ENCODE data around the gene SPINT2.

Gene SPINT2

DNA sequence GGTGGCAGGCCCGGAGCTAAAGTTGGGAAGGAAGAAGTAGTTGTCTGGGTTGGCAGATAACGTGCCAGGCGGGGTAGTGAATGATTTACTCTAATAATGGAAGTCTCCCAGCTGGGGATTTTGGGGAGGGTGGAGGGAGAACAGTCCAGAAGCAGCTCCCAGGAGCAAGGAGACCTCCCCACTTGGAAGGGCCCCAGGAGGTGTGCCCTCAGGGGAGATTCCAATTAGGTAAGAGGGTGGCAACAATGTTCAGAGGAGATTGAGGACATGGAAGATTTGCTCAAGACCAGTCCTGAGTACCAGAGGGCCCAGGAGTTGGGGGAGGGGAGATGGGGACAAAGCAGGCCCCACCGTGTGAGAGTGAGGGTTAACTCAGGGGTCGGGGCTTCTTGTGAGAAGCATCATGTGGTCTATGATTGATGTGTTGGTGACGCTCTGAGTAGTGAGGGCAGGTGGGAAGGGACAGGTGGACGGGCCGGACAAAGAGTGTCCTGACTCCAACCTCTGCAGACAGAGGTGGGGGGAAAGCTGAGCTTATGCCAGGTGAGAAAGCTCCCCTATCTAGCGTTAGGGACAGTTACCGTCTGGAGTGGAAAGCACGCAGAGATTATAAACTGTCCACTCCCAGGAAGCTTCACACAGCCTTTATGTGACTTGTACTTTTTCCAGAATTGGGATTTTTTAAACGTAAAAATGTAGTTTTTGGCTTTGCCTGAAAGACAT is 3.5 kb downstream of the SPINT2 start:
- DNase-seq (ENCODE audit: low read depth) = no peak

- DNase-seq (ENCODE audit: low read depth) = no peak
These were observed 4.2 kb downstream of the SPINT2 start for GRCh38 chr19:38268539-38268938.

DNA sequence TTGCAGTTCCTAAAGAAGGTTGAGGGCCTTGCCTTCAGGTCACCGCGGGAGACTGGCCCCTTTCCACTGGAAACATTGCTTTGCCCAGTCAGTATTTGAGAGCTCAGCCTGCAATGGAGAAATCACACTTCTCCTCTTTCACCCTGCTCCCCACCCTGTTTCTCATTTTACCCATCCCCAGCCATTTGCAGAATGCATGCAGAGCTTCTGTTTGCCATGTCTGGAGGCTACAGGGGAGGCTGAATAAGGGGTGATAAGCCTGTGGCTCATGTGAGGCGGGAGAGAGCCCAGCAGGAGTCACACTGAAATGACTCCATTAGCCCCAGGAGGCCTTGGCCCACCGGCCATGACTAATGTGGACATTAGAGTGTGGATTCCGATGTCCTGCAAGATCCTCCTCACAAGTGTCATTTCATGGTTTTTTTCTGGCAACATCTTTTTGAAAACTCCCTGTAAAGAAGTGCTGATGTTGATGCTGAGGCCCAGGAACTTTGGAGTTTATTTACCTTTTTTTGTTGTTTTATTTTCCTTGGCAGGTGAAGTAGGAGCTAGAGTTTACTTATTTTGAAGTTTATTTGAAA is 6.3 kb downstream of the SPINT2 start:
- DNase-seq (ENCODE audit: low read depth) = no peak

GRCh38 chr19:38273499-38273898 is 9.1 kb downstream of the SPINT2 start:
- DNase-seq (ENCODE audit: low read depth) = no peak

- DNase-seq (ENCODE audit: low read depth) = no peak
These were observed 10.4 kb downstream of the SPINT2 start for GRCh38 chr19:38274739-38275138.

DNA sequence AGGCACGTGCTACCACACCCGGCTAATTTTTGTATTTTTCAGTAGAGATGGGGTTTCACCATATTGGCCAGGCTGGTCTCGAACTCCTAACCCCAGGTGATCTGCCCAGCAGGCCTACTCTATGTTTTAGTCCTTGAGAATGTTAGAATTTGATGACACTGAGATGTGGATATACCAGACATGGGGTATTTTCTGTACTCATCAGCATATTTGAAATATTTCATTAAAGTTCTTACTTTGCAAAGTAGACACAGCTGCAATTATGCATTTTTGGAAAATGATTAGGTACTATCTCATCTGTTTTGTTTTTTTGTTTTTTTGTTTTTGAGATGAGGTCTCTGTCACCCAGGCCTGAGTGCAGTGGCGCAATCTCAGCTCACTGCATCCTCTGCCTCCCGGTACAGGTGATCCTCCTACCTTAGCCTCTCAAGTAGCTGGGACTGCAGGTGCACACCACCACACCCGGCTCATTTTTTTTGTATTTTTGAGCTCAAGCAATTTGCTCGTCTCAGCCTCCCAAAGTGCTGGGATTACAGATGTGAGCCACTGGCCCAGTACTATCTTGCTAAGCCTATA is 12.7 kb downstream of the SPINT2 start:
- no peak for DNase-seq (ENCODE audit: low read depth)

DNA sequence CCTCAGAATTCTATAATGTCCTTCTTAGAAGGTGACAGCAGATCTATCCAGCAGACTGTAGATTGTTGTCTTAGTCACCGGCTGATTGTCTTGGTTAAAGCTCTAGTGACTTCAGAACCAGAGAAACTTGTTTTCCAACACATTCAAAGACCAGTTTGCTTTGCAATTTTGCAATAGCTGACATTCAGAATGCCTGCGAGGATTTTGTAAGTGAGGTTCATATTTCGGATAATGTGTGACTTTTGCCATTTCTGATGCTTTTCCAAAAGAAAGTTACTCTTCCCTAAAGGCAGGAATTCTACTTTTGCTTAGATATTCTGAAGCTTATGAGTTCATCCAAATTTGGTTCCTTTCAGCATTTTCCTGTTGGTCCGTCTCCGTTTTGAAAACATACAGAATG is 13.2 kb downstream of the SPINT2 start:
- no peak for DNase-seq (ENCODE audit: low read depth)

GRCh38 chr19:38277969-38278680 is 13.8 kb downstream of the SPINT2 start:
- no peak for DNase-seq (ENCODE audit: low read depth)

- no peak for DNase-seq (ENCODE audit: low read depth)
These were observed 14.4 kb downstream of the SPINT2 start for GRCh38 chr19:38278751-38279150.

DNA sequence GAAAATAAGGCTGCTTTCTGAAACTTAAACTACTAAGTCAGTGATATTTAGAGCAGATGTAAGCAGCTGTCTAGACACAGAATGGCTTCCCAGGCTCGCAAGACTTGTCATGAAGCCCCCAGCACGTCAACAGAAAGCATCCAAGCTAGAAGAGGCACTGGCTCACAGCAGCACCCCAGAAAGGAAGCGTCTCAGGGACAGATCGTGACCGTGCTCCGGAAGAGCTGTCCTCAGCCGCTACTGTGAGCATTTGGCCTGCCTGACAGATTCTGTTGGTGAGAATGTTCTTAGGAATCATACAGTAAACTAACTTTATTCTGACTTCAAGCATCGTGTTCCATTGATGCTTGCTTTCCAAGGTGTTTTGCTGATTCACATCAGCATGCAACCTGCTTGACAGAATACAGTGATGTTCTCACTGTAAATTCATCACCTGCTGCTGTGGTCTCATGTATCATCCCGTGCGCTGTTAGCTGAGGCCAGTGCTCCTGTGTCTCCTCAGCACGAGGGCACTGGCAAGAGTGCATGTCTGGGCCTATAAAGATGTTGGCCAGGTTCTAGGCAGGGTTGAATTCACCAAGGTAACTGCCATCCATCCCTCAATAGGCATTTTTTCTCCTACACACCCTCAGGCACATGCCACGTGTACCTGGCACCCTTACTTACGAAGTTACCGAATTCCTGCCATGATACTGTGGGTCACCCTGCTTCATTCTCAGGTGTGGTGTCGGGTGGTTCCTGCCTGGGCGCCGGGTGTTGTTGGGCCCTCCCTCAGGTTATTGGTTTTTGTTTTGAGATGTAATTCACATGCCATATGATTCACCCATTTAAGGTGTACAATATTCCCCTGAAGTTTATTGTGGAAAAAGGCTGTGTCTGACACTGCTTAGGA is 15.9 kb downstream of the SPINT2 start:
- no peak for DNase-seq (ENCODE audit: low read depth)

GRCh38 chr19:38281811-38282566 is 17.6 kb downstream of the SPINT2 start:
- DNase-seq (ENCODE audit: low read depth) = no peak

GRCh38 chr19:38283271-38283670 is 18.9 kb downstream of the SPINT2 start:
- no peak for DNase-seq (ENCODE audit: low read depth)

- no peak for DNase-seq (ENCODE audit: low read depth)
These were observed 20.0 kb downstream of the SPINT2 start for GRCh38 chr19:38284422-38284821.

GRCh38 chr19:38285567-38285966 is 21.2 kb downstream of the SPINT2 start:
- DNase-seq (ENCODE audit: low read depth) = no peak

DNA sequence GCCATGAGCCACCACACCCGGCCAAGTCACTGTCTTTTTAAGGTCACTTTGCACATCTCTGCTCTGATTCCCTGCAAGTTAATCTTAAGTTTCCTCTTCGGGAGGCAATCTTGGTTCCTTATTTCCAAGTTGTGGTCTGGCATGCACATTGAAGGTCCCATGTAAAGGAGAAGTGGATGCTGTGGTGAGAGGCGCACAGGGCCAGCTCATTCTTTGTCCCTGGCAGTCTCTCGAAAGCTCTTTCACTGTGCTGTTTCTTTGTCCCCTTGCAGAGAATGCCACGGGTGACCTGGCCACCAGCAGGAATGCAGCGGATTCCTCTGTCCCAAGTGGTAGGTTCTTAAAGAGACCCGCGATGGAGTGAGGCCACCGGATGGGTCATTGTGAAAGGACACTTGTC is 23.2 kb downstream of the SPINT2 start:
- DNase-seq (ENCODE audit: low read depth) = no peak

- no peak for DNase-seq (ENCODE audit: low read depth)
These were observed 23.9 kb downstream of the SPINT2 start for GRCh38 chr19:38288123-38288855.

DNA sequence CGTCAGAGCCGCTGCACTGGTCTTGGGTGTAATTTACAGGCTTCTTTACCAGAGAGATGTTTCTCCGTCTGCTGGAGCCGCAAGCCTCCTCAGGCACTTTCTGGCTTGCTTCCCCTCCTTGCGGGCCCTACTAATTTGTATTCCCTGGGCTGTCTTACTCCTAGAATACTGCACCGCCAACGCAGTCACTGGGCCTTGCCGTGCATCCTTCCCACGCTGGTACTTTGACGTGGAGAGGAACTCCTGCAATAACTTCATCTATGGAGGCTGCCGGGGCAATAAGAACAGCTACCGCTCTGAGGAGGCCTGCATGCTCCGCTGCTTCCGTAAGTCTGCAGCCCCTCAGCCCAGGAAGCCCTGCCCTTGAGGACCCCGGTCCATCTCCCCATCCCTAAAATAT is 25.6 kb downstream of the SPINT2 start:
- no peak for DNase-seq (ENCODE audit: low read depth)

- DNase-seq (ENCODE audit: low read depth) = no peak
These were observed 26.3 kb downstream of the SPINT2 start for GRCh38 chr19:38290631-38291147.

- DNase-seq (ENCODE audit: low read depth) = no peak
These were observed 27.5 kb downstream of the SPINT2 start for GRCh38 chr19:38291855-38292254.

GRCh38 chr19:38293281-38293680 is 28.9 kb downstream of the SPINT2 start:
- DNase-seq (ENCODE audit: low read depth) = no peak

Data from activated T-cell treated with anti-CD3 and anti-CD28 coated beads for 48 hours (primary cell).